ENCODE data around the gene KPNA1. TPM values are rescaled to one million over a fixed set of nuclear protein-coding genes. Genes with fewer than 3 reads are reported as not detected.

Gene KPNA1
- total RNA-seq, 1 experiment from 2014 or later: 58.8 TPM

DNA sequence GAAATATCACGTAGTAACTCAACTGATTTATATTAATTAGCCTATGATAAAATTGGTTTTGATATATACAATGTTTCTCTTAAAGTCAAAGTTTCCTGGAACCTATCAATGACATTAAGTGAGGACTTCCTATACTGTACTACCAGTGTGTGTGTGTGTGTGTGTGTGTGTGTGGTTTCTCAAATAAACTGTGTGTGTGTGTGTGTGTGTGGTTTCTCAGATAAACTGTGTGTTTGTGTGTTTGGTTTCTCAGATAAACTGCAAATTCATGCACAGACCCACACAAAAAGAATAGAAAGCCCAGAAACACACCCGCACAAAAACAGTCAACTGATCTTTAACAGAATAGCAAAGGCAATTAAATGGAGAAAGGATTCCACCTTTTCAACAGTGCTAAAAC is 84.4 kb downstream of the KPNA1 start:
- ChIA-PET POLR2A (no interaction called here), CTCF (no interaction called here)
- DNase-seq (ENCODE audit: low spot score) (no peak), ATAC-seq (no peak)
- no peak for TF ChIP-seq RORB (CRISPR knock-in tag; IDR thresholded peaks at IDR 0.05)
- TF ChIP-seq, protein P1, sequence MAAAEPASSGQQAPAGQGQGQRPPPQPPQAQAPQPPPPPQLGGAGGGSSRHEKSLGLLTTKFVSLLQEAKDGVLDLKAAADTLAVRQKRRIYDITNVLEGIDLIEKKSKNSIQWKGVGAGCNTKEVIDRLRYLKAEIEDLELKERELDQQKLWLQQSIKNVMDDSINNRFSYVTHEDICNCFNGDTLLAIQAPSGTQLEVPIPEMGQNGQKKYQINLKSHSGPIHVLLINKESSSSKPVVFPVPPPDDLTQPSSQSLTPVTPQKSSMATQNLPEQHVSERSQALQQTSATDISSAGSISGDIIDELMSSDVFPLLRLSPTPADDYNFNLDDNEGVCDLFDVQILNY (CRISPR knock-in tag; IDR thresholded peaks at IDR 0.05): no peak
- TF ChIP-seq ZNF121 (CRISPR knock-in tag; IDR thresholded peaks at IDR 0.05): no peak
- TF ChIP-seq NR2C2 (CRISPR knock-in tag; IDR thresholded peaks at IDR 0.05): no peak
- TF ChIP-seq ATF1 (CRISPR knock-in tag; IDR thresholded peaks at IDR 0.05): no peak
- TF ChIP-seq SMAD3 (CRISPR knock-in tag; IDR thresholded peaks at IDR 0.05; ENCODE audit: borderline replicate concordance): no peak
- TF ChIP-seq, protein P2, sequence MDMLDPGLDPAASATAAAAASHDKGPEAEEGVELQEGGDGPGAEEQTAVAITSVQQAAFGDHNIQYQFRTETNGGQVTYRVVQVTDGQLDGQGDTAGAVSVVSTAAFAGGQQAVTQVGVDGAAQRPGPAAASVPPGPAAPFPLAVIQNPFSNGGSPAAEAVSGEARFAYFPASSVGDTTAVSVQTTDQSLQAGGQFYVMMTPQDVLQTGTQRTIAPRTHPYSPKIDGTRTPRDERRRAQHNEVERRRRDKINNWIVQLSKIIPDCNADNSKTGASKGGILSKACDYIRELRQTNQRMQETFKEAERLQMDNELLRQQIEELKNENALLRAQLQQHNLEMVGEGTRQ (CRISPR knock-in tag; IDR thresholded peaks at IDR 0.05): no peak
- TF ChIP-seq, protein P3, sequence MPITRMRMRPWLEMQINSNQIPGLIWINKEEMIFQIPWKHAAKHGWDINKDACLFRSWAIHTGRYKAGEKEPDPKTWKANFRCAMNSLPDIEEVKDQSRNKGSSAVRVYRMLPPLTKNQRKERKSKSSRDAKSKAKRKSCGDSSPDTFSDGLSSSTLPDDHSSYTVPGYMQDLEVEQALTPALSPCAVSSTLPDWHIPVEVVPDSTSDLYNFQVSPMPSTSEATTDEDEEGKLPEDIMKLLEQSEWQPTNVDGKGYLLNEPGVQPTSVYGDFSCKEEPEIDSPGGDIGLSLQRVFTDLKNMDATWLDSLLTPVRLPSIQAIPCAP (CRISPR knock-in tag; IDR thresholded peaks at IDR 0.05): no peak
- no peak for TF ChIP-seq ZNF396 (CRISPR knock-in tag; IDR thresholded peaks at IDR 0.05; ENCODE audit: borderline replicate concordance)
- Mint-ChIP-seq H3K4me3 (no peak overlapping the region), H3K27ac (no peak overlapping the region), H3K9me3 (peaks cover 3% of the 10 kb centered on the region), H3K36me3 (peaks cover 46% of the 10 kb centered on the region), H3K27me3 (ENCODE audit: low read depth) (no peaks in the 10 kb centered on the region), H3K4me1 (no peaks in the 10 kb centered on the region)

DNA sequence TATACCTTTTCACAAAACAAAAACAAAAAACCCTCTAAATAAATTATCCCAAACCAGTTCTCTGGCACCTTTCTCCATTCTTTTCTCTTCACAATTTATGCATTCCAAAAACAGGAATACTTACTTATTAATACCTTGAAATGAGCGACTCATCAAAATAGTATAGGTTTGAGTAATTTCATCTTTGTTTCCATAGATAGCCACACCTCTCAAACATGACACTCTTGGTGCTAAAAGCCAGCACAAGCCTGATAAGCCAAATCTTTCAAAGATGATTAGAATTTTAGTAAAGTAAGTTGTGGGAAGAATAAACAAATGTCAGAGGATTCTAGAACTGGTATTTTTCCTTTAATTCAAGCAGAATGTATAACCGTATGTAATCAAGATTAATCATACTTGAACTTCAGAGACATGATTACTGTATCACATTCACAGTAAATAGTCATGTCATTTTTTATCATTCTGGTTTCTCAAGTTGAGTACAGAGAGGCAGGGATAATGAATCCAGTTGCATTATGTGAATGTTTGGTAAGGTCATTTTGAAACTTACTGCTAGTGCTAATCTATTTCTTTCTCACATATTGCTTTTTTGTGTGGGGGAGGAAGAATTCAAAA is 86.8 kb downstream of the KPNA1 start:
- POLR2A ChIA-PET: no interaction called here

More for the DNA sequence above, 86.8 kb downstream of the KPNA1 start:
- ATAC-seq (no peak), DNase-seq (ENCODE audit: low spot score) (no peak)
- Mint-ChIP-seq H3K4me3 (no peak overlapping the region), H3K4me1 (no peaks in the 10 kb centered on the region), H3K27me3 (ENCODE audit: low read depth) (no peaks in the 10 kb centered on the region), H3K36me3 (peaks cover 31% of the 10 kb centered on the region), H3K9me3 (no peaks in the 10 kb centered on the region), H3K27ac (no peak overlapping the region)
- TF ChIP-seq GRHL2 (CRISPR knock-in tag; IDR thresholded peaks at IDR 0.05; ENCODE audit: insufficient replicate concordance, severe bottlenecking) (no peak), FOXP1 (CRISPR knock-in tag; IDR thresholded peaks at IDR 0.05; ENCODE audit: borderline replicate concordance) (no peak), TP53 (CRISPR knock-in tag; IDR thresholded peaks at IDR 0.05) (no peak), ZNF263 (CRISPR knock-in tag; IDR thresholded peaks at IDR 0.05; ENCODE audit: low read depth) (no peak), ZNF671 (CRISPR knock-in tag; IDR thresholded peaks at IDR 0.05) (no peak), MYBL2 (CRISPR knock-in tag; IDR thresholded peaks at IDR 0.05) (no peak), ZNF416 (CRISPR knock-in tag; IDR thresholded peaks at IDR 0.05) (no peak), ZNF423 (CRISPR knock-in tag; IDR thresholded peaks at IDR 0.05) (no peak), ATF1 (CRISPR knock-in tag; IDR thresholded peaks at IDR 0.05) (no peak), ZNF232 (CRISPR knock-in tag; IDR thresholded peaks at IDR 0.05) (no peak)
- TF ChIP-seq, protein P4, sequence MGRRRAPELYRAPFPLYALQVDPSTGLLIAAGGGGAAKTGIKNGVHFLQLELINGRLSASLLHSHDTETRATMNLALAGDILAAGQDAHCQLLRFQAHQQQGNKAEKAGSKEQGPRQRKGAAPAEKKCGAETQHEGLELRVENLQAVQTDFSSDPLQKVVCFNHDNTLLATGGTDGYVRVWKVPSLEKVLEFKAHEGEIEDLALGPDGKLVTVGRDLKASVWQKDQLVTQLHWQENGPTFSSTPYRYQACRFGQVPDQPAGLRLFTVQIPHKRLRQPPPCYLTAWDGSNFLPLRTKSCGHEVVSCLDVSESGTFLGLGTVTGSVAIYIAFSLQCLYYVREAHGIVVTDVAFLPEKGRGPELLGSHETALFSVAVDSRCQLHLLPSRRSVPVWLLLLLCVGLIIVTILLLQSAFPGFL (CRISPR knock-in tag; IDR thresholded peaks at IDR 0.05; ENCODE audit: borderline replicate concordance): no peak
- TF ChIP-seq, protein P5, sequence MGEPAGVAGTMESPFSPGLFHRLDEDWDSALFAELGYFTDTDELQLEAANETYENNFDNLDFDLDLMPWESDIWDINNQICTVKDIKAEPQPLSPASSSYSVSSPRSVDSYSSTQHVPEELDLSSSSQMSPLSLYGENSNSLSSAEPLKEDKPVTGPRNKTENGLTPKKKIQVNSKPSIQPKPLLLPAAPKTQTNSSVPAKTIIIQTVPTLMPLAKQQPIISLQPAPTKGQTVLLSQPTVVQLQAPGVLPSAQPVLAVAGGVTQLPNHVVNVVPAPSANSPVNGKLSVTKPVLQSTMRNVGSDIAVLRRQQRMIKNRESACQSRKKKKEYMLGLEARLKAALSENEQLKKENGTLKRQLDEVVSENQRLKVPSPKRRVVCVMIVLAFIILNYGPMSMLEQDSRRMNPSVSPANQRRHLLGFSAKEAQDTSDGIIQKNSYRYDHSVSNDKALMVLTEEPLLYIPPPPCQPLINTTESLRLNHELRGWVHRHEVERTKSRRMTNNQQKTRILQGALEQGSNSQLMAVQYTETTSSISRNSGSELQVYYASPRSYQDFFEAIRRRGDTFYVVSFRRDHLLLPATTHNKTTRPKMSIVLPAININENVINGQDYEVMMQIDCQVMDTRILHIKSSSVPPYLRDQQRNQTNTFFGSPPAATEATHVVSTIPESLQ (CRISPR knock-in tag; IDR thresholded peaks at IDR 0.05): no peak
- TF ChIP-seq, protein P6, sequence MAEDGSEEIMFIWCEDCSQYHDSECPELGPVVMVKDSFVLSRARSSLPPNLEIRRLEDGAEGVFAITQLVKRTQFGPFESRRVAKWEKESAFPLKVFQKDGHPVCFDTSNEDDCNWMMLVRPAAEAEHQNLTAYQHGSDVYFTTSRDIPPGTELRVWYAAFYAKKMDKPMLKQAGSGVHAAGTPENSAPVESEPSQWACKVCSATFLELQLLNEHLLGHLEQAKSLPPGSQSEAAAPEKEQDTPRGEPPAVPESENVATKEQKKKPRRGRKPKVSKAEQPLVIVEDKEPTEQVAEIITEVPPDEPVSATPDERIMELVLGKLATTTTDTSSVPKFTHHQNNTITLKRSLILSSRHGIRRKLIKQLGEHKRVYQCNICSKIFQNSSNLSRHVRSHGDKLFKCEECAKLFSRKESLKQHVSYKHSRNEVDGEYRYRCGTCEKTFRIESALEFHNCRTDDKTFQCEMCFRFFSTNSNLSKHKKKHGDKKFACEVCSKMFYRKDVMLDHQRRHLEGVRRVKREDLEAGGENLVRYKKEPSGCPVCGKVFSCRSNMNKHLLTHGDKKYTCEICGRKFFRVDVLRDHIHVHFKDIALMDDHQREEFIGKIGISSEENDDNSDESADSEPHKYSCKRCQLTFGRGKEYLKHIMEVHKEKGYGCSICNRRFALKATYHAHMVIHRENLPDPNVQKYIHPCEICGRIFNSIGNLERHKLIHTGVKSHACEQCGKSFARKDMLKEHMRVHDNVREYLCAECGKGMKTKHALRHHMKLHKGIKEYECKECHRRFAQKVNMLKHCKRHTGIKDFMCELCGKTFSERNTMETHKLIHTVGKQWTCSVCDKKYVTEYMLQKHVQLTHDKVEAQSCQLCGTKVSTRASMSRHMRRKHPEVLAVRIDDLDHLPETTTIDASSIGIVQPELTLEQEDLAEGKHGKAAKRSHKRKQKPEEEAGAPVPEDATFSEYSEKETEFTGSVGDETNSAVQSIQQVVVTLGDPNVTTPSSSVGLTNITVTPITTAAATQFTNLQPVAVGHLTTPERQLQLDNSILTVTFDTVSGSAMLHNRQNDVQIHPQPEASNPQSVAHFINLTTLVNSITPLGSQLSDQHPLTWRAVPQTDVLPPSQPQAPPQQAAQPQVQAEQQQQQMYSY (CRISPR knock-in tag; IDR thresholded peaks at IDR 0.05): no peak
- TF ChIP-seq, protein P7, sequence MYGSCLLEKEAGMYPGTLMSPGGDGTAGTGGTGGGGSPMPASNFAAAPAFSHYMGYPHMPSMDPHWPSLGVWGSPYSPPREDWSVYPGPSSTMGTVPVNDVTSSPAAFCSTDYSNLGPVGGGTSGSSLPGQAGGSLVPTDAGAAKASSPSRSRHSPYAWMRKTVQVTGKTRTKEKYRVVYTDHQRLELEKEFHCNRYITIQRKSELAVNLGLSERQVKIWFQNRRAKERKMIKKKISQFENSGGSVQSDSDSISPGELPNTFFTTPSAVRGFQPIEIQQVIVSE (CRISPR knock-in tag; IDR thresholded peaks at IDR 0.05; ENCODE audit: borderline replicate concordance): no peak
- TF ChIP-seq, protein P8, sequence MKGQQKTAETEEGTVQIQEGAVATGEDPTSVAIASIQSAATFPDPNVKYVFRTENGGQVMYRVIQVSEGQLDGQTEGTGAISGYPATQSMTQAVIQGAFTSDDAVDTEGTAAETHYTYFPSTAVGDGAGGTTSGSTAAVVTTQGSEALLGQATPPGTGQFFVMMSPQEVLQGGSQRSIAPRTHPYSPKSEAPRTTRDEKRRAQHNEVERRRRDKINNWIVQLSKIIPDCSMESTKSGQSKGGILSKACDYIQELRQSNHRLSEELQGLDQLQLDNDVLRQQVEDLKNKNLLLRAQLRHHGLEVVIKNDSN (CRISPR knock-in tag; IDR thresholded peaks at IDR 0.05): no peak
- TF ChIP-seq, protein P9, sequence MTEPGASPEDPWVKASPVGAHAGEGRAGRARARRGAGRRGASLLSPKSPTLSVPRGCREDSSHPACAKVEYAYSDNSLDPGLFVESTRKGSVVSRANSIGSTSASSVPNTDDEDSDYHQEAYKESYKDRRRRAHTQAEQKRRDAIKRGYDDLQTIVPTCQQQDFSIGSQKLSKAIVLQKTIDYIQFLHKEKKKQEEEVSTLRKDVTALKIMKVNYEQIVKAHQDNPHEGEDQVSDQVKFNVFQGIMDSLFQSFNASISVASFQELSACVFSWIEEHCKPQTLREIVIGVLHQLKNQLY (CRISPR knock-in tag; IDR thresholded peaks at IDR 0.05): no peak
- CTCF ChIA-PET: no interaction called here

Measured in WTC11 (cell line).